HPDE6-E6E7 (cell line): ENCODE measurements around the gene PPP4C.

ENCODE experiments used
- DNase-seq: peaks from one replicate; pipeline ENCODE4 v3.0.0; 2011; ENCODE audit warnings: missing footprints; ENCODE audit errors: extremely low spot score

The PPP4C gene

GRCh38 chr16:30054959-30055553, 20.7 kb upstream of the PPP4C start:
- DNase-seq = no peak

GRCh38 chr16:30060346-30060745, 15.4 kb upstream of the PPP4C start:
- no peak for DNase-seq

GRCh38 chr16:30060836-30061554, 14.8 kb upstream of the PPP4C start:
- no peak for DNase-seq

GRCh38 chr16:30063278-30063892, 12.4 kb upstream of the PPP4C start:
- DNase-seq = no peak

- DNase-seq = no peak
Measured at GRCh38 chr16:30063893-30064728, 11.7 kb upstream of the PPP4C start.

GRCh38 chr16:30064729-30065101, 11.1 kb upstream of the PPP4C start:
- DNase-seq = no peak

GRCh38 chr16:30065102-30065942, 10.5 kb upstream of the PPP4C start, which contains the start of gene ALDOA:
ALDOA (plus strand) TSS chr16:30065760; CDS start chr16:30066898, 1,138 bp downstream.
- peak; percentile 91 for DNase-seq

GRCh38 chr16:30065943-30066760, 9.6 kb upstream of the PPP4C start:
- DNase-seq = no peak

- no peak for DNase-seq
Measured at GRCh38 chr16:30066761-30067583, 8.8 kb upstream of the PPP4C start.

- DNase-seq = no peak
Measured at GRCh38 chr16:30067584-30067916, 8.2 kb upstream of the PPP4C start.

- DNase-seq = no peak
Measured at GRCh38 chr16:30068333-30068732, 7.5 kb upstream of the PPP4C start.

- no peak for DNase-seq
Measured at GRCh38 chr16:30068750-30069610, 6.8 kb upstream of the PPP4C start.

GRCh38 chr16:30069611-30070462, 6.0 kb upstream of the PPP4C start:
- no peak for DNase-seq

- DNase-seq = no peak
Measured at GRCh38 chr16:30070490-30070889, 5.3 kb upstream of the PPP4C start.

- DNase-seq = no peak
Measured at GRCh38 chr16:30076276-30076791, 540 bp downstream of the PPP4C start.

GRCh38 chr16:30077656-30078055, 1.9 kb downstream of the PPP4C start:
- no peak for DNase-seq

- no peak for DNase-seq
Measured at GRCh38 chr16:30078744-30079143, 3.0 kb downstream of the PPP4C start.

- no peak for DNase-seq
Measured at GRCh38 chr16:30079480-30079879, 3.7 kb downstream of the PPP4C start.
